CD1c-positive myeloid dendritic cell (primary cell): ENCODE results near the gene CBARP.

Experiments
- DNase-seq: peaks from one replicate; pipeline ENCODE4 v3.0.0-alpha.2; 2016; ENCODE audit errors: extremely low spot score

The CBARP gene, protein sequence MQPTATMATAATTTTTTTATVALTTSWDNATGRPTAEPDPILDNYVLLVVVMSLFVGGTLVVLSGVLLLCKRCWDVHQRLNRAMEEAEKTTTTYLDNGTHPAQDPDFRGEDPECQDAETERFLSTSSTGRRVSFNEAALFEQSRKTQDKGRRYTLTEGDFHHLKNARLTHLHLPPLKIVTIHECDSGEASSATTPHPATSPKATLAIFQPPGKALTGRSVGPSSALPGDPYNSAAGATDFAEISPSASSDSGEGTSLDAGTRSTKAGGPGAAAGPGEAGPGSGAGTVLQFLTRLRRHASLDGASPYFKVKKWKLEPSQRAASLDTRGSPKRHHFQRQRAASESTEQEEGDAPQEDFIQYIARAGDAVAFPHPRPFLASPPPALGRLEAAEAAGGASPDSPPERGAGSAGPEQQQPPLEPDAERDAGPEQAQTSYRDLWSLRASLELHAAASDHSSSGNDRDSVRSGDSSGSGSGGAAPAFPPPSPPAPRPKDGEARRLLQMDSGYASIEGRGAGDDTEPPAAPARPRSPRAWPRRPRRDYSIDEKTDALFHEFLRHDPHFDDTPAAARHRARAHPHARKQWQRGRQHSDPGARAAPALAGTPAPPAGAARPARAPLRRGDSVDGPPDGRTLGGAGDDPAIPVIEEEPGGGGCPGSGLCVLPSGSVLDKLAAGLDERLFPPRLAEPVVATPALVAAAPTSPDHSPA

DNA sequence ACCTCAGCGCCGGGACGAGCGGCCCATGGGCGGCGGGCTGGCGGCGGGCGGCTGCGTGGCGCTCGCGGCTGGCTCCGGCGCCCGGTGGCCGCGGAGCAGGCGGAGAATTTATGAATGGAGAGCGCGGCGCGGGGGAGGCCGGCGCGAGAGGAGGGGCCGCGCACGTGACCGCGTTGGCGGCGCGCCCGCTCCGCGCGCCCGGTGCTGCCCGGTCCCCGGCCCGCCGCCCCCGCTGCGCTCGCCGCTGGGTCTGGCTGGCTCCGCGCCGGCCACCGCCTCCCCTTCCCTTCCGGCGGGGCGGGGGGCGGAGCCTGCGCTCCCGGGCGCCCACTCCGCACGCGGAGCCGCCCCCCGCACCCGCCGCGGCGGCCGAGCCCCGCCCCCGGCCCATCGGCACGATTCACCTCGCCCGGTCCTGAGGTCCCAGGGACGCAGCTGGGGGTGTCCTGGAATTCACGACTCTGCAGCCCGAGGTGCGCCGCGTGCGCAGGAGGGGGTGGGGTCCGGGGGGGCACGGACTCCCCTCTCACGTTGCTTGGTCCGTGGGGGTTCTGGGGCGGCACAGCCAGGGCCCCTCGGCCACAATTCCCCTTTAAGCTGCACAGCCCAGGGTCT is at the start of gene CBARP:
CBARP (minus strand) TSS at position 252 of the 615 bp plus-strand sequence. CDS start 1,905 bp downstream, outside the sequence.
- peak; percentile 75 for DNase-seq

DNA sequence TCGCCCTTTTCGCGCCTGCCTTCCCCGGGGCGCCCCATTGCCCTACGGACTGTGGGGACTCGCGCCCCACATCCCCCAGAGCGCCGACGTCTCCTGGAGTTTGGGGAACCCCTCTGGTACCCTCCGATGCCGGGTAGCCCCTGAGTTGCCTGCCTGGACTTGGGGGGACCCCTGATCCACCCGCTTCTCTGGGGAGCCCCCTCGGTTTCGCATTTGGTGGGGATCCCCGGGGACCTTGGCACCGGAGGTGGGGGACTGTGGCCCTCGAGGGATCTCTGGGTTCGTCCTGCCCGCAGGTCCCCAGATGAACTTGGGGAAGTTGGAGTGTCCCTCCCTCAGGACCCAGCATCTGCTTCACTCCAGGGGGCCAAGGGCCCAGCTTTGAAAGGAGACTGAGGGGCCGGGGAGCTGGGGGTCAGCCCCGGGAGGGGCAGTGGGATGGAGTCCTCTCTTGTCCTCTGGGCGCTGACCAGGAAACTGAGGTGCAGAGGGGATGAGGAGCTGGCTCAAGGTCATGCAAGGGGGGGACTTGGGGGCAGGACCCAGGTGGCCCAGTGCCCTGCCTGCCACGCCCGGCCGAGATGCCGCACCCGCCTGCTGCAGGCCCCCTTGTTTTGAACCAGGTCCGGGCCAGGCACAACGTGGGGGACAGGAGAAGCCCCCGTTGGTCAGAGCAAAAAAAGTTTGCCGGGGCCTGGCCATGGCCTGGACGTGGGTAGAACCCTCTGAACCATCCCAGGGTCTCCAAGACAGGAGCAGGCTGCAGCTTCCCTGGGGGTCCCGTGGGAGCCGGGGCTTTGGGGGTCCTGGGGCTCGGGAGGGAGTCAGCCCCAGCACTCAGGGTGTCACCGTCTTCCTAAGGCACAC is 48.9 kb upstream of the CBARP start:
- no peak for DNase-seq

GRCh38 chr19:1285737-1286360 is 48.0 kb upstream of the CBARP start, which contains the start of gene EFNA2:
Gene EFNA2 (plus strand): TSS chr19:1285873. CDS start chr19:1286169, 296 bp downstream.
- DNase-seq = no peak

GRCh38 chr19:1284979-1285736 is 47.4 kb upstream of the CBARP start:
- DNase-seq = no peak

DNA sequence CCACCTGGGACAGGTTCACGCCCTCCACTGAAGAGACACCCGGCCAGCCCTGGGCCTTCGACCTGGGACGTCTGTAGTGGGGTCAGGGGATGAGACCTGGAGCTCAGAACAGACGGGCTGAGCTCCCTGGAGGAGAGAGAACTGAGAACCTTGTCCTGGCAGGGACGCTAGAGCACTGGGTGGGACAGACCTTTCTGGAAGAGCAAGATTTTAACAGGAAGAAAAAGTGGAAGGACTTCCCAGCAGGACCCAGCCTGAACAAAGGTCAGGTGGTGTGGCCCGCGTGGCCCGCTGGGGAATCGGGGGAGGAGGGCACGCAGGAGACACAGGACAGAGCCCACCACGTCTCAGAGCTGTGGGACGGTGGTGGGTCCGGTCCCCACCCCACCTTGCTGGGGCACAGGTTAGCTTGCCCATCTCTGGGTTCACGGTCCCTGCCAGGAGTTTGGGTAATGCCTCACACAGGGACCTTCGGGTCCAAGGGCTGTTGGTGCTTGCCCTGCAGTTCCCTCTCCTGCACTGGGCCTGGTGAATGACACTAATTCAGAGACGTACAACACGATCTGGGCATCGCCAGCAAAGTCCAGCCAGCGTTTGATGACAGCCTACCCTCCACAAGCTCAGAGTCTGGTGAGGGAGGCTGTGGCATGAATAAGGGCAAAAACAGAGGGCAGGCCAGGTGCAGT is 46.6 kb upstream of the CBARP start:
- no peak for DNase-seq

DNA sequence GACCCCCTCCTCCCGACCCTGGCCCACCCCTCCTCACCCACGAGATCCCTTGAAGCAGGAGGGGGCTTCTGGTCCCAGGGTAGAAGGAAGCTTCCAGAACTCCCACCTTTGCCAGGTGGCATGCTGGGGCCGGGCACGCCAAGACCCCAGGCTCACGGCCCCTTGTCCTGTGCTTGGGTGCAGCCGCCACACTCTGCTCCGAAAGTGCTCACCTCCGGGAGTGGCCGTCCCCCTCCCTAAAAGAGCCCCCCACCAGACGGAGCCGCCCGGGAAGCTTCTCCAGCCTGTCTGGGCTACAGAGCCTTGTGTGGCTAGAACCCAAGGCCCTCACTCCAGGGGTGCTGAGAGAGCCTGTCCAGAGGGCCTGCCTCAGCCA is 46.1 kb upstream of the CBARP start:
- DNase-seq = no peak

DNA sequence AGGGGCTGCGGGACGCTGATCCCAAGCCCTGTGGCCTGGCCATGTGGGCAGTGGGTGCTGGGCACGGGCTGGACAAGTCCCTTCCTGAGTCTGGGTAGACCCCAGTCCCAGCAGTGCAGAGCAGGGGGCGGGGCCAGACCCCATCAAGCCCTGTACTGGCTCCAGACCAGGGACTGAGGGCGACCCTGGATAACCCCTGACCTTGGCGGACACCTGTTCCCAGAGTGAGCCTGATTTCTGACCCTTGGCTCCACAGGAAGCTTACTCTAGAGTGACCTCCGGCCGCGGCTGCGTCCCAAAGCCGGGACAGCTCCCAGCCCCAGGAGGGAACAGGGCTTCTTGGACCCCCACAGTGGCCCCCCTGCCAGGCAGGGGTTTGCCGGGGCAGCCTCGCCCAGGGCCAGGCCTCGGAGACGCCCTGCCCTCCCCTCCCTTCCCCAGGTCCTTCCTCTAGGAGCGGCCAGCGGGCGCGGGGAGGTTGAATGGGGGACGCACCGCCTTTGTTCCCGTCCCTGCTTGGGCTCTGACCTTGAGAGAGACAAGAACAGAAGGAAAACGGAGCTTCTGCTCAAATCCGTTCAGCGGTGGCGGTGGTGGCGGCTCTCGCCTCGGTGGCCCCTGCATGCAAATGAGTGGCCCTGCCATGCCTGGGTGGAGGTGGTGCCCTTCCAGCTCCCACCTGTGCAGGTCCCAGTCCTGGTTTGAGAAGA is 45.6 kb upstream of the CBARP start:
- no peak for DNase-seq

DNA sequence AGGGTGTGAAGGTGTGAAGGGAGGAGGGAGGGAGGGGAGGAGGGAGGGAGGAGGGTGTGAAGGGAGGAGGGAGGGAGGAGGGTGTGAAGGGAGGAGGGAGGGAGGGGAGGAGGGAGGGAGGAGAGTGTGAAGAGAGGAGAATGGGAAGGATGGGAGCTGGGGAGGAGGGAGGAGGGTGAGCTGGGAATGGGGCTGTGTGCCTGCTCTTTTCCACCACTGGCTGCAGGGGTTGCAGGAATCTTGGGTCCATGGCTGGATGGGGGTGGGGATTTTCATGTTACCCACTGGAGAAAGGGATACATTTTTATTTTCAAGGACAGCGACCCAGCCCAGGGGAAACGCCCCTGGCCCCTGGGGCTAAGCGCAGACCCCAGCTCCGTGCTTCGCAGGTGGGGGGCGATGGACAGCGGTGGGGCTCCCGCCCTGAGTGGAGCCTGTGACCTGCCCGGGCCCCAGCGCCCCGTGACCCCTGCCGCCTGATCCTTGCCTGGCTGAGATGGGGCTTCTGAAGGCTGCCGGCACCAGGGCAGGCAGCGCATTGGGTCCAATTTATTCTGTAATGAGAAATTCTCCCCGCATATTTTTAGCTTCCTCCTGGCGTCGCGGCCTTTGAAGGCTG is 44.9 kb upstream of the CBARP start:
- no peak for DNase-seq

GRCh38 chr19:1281569-1282287 is 43.9 kb upstream of the CBARP start:
- DNase-seq = no peak

DNA sequence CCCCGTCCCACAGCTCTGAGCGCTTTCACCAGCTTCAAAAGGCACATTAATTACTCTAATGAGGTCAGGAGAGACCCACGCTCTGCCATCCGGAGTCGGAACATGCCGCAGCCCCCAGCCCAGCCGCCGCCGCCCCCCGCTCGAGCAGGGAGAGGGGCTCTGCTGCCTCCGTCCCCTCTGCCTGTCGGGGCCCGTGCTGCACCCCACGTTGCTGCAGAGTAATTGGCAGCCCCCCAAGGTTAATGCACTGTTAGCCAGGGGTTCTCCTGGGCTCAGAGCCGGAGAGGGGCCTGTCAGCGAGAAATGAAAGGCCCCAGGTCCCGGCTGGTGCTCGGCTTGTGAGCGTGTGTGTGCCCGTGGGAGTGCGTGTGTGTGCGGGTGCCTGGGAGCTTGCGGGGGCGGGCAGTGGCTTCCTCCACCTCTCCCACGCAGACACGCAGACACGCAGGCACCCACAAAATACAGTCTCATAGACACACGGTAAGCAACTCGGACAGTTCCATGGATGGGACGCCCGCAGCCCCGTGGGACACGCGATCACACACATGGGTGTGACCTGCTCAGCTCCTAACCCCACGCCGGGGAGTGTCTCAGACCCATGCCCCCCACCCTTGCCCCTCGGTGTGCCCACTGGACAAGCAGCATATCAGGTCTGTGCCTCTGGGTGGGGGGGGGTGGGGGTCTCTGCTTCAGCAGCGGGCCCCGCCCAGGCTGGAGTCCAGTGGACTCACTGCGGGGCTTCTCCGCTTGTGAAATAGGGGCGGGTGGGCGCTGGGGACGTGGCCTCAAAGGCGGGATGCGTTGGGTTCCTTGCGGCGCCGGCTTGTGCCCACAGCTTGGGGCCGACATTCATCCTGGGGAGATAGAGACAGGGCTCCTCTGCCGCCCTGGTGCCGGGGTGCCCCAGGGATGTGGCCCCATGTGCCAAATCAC is 43.1 kb upstream of the CBARP start:
- DNase-seq = no peak

DNA sequence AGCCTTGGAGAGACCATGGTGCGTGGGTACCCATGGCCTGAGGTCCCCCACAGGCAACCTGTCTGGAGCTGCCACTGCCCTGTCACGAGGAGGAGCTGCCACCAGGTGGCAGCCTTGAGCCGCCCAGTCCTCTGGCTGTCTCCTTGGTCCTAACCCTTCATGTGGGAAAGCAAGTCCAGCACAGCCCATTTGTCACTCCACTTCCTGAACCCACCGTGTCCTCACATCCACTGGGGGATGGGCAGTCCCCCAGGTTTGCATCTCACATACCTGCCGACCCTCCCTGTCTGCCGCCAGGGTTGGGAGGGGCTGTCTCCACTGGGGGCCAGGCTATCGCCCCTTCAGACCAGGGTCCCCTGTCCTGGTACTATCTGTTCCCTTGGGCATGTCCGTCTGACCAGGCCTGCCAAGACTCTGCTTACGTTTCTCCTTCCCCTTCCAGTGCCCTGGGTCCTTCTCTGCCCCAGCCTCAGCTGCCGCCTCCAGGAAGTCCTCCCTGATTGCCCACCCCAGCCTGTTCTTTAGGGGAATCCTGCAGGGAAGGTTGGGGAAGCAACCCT is 42.1 kb upstream of the CBARP start:
- DNase-seq = peak; percentile 87

DNA sequence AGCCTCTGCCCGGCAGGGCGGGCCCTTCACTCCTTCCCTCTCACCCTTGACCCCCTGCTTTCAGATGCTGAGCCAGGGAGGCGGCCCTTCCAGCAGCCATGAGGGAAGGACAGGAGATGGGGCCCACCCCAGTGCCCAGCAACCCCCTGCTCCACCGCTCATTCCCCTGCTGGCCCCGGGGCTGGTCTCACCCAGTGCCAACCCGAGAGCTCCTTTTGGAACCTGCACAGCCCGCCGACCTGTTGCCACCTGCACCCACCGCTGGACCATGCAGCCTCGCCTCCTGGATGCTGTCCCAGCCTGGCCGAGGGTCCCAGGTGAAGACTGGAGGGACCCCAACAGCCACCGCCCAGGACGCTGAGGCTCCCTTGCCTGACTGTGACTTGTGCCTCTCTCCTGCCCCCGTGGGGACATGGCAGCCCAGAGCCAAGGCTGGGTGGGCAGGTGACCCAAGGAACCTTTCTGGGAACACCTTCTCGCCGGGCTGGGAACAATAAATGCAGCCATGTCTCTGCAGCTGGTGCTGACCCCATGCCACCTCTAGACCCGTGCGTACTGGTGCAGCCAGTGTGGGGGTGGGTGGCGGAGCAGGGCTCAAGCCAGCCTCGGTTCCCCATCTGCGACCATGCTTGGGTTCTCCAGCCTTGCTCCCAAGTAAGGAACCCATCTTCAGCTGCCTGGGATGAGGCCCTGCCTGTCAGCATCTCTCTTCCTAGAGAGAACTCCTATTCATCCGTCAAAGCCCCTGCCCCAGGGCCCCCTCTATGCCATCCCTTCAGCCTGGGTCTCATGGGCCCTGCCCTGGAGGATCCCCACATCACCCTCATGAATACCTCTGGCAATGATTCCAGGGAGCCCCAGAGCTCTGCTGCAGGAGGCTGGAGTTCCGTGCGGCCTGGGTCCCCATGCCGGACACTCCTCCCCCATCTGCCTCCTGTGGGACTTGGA is 41.2 kb upstream of the CBARP start:
- DNase-seq = no peak

GRCh38 chr19:1278074-1278473 is 40.3 kb upstream of the CBARP start:
- no peak for DNase-seq

DNA sequence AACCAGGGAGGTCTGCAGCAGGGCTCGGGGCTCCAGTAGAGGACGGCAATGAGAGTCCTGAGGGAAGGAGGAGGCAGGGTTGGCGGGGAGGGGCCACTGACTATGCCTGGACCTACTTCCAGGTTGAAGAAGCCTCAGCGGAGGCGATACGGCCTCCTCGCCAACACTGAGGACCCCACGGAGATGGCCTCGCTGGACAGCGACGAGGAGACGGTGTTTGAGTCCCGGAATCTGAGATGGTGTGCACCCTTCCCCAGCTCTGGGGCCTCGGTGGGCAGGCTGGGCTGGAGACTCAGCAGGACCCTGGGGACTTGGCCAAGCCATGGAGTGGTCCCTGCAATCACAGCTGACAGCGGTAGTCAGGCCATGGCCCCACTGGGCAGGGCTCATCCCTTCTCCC is 39.3 kb upstream of the CBARP start:
- no peak for DNase-seq

DNA sequence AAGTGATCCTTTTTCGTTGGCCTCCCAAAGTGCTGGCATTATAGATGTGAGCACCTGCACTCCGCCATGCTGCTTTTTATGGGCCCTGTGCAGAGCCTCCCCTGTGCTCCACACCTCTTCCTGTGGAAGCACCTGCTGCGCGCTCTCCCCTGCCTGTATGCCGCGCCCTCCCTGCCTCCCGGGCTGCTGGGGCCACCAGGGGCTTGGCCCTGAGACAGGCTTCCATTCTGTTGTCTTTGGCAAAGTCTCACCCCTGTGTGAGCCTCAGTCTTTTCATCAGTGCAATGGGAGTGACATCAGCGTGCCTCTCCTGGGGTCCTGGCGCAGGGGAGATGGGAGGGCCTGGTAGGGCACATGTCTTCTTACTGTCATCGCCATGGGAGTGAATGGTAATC is 38.8 kb upstream of the CBARP start:
- DNase-seq = no peak
